HepG2 (cell line): ENCODE results near the gene ZSCAN21. TPM values are rescaled to one million over a fixed set of nuclear protein-coding genes. Genes with fewer than 3 reads are reported as not detected.

Experiments
- CEBPB ChIP-seq: IDR thresholded peaks from 2 replicates; pipeline ENCODE4 v1.6.1; 2011; ENCODE audit warnings: low read depth, low read length, improper control_type of control experiment, borderline replicate concordance
- CENPBD1 ChIP-seq: sonication (generic); formaldehyde crosslinking; IDR thresholded peaks from 2 replicates; pipeline ENCODE4 v1.8.0; 2022; ENCODE audit warnings: missing genetic modification reagents, low read depth, mild to moderate bottlenecking, borderline replicate concordance
- FOXA3 ChIP-seq: IDR thresholded peaks from 2 replicates; pipeline ENCODE4 v1.6.1; 2016; ENCODE audit warnings: missing genetic modification reagents, missing compliant biosample characterization
- HINFP ChIP-seq: sonication (generic); formaldehyde crosslinking; IDR thresholded peaks from 2 replicates; pipeline ENCODE4 v1.4.0; 2020; ENCODE audit warnings: low read depth, mild to moderate bottlenecking, missing genetic modification reagents
- HOXD1 ChIP-seq: sonication (generic); formaldehyde crosslinking; IDR thresholded peaks from 2 replicates; pipeline ENCODE4 v1.5.0; 2020; ENCODE audit warnings: missing genetic modification reagents
- MBD4 ChIP-seq: IDR thresholded peaks from 2 replicates; pipeline ENCODE4 v1.6.1; 2012; ENCODE audit warnings: low read length, inconsistent platforms, borderline replicate concordance
- PATZ1 ChIP-seq: sonication (generic); formaldehyde crosslinking; IDR thresholded peaks from 2 replicates; pipeline ENCODE4 v1.4.0; 2020; ENCODE audit warnings: missing genetic modification reagents
- PBX3 ChIP-seq: sonication (generic); formaldehyde crosslinking; IDR thresholded peaks from 2 replicates; pipeline ENCODE4 v1.8.1; 2023; ENCODE audit warnings: missing genetic modification reagents, inconsistent platforms, borderline replicate concordance
- RAD21 ChIP-seq: fragments of 450-650 bp; formaldehyde crosslinking; IDR thresholded peaks from 2 replicates; pipeline ENCODE4 v1.5.0; 2020; ENCODE audit warnings: mild to moderate bottlenecking
- RARG ChIP-seq: sonication (generic); formaldehyde crosslinking; IDR thresholded peaks from 2 replicates; pipeline ENCODE4 v1.4.0; 2020; ENCODE audit warnings: low read depth, mild to moderate bottlenecking, missing genetic modification reagents
- RBM22 ChIP-seq: fragments of 200-400 bp; formaldehyde crosslinking; optimal IDR thresholded peaks from 2 replicates; pipeline ENCODE3; 2017; ENCODE audit warnings: mild to moderate bottlenecking, low read length, moderate library complexity
- REST ChIP-seq, 2 experiments: IDR thresholded peaks; 2 replicates each; pipeline ENCODE4 v1.6.1; 2011 to 2012; ENCODE audit warnings: low read length in 2 of 2, borderline replicate concordance in 1 of 2, low read depth in 1 of 2, mild to moderate bottlenecking in 1 of 2, moderate library complexity in 1 of 2
- STAT5B ChIP-seq: sonication (generic); formaldehyde crosslinking; IDR thresholded peaks from 2 replicates; pipeline ENCODE4 v1.4.0; 2020; ENCODE audit warnings: missing genetic modification reagents
- XBP1 ChIP-seq: sonication (generic); formaldehyde crosslinking; IDR thresholded peaks from 2 replicates; pipeline ENCODE4 v1.5.0; 2020; ENCODE audit warnings: missing genetic modification reagents
- ZNF30 ChIP-seq: sonication (generic); formaldehyde crosslinking; IDR thresholded peaks from 2 replicates; pipeline ENCODE4 v1.5.0; 2020; ENCODE audit warnings: mild to moderate bottlenecking, missing genetic modification reagents
- ZNF460 ChIP-seq: sonication (generic); formaldehyde crosslinking; IDR thresholded peaks from 2 replicates; pipeline ENCODE4 v1.5.1; 2020; ENCODE audit warnings: missing genetic modification reagents, mild to moderate bottlenecking, borderline replicate concordance
- ZNF530 ChIP-seq: sonication (generic); formaldehyde crosslinking; IDR thresholded peaks from 2 replicates; pipeline ENCODE4 v1.5.0; 2020; ENCODE audit warnings: low read depth, mild to moderate bottlenecking, missing genetic modification reagents
- ZNF562 ChIP-seq: sonication (generic); formaldehyde crosslinking; IDR thresholded peaks from 2 replicates; pipeline ENCODE4 v1.8.0; 2022; ENCODE audit warnings: missing genetic modification reagents, borderline replicate concordance
- ZNF569 ChIP-seq: sonication (generic); formaldehyde crosslinking; IDR thresholded peaks from 2 replicates; pipeline ENCODE4 v1.5.0; 2020; ENCODE audit warnings: mild to moderate bottlenecking, missing genetic modification reagents, moderate library complexity, borderline replicate concordance
- polyA plus RNA-seq, 8 experiments: library from polyadenylated mRNA; depleted of rRNA in 3 of 8; stranded (reverse) in 7 of 8; unstranded in 1 of 8; fragments of >200 nt; fragmentation: Illumina TruSeq in 4 of 8; extraction: Trizol in 4 of 8; gene quantifications; 2 replicates each; pipeline versions ENCODE4 v1.2.1 to v1.2.3, GENCODE V29; 2011 to 2016; ENCODE audit warnings: low read depth in 4 of 8, missing spikeins in 1 of 8, mixed read lengths in 1 of 8; ENCODE audit not compliant: insufficient read depth in 1 of 8
- total RNA-seq, 5 experiments: library from RNA; depleted of rRNA; stranded (reverse); fragments of >200 nt; fragmentation: Illumina TruSeq; extraction: Trizol; gene quantifications; 2 replicates each; pipeline ENCODE4 v1.2.3, GENCODE V29; 2016; ENCODE audit warnings: low read depth in 1 of 5

The ZSCAN21 gene
- total and polyA plus RNA-seq, 2 of the 13 experiments (the other 11 are each of a cell fraction or from before 2014, with no cell fraction given), result 7.0 to 10.0 TPM

- no peak for TF ChIP-seq ZNF569 (CRISPR knock-in tag)
- TF ChIP-seq RBM22, result no peak
- TF ChIP-seq HINFP (CRISPR knock-in tag), result peak; percentile 78
- no peak for TF ChIP-seq ZNF562 (CRISPR knock-in tag)
- TF ChIP-seq CENPBD1 (CRISPR knock-in tag), result 0 out of 2 replicates have a peak, but pooled peaks have one; percentile 70
- peak; percentile 95 for TF ChIP-seq PATZ1 (CRISPR knock-in tag)
- TF ChIP-seq REST (IDR thresholded peaks at IDR 0.05; ENCODE audit: borderline replicate concordance in 1 of 2, low read depth in 1 of 2, low read length in 2 of 2), result no peak; a peak in 2 of 4 replicates
- TF ChIP-seq MBD4, result no peak
- TF ChIP-seq STAT5B (CRISPR knock-in tag), result 0 out of 2 replicates have a peak, but pooled peaks have one; percentile 33
- TF ChIP-seq PBX3 (CRISPR knock-in tag), result no peak
- TF ChIP-seq ZNF530, result no peak
- no peak for TF ChIP-seq CEBPB
- TF ChIP-seq ZNF460, result peak; percentile 77; the same call in 1 of the 2 replicates
- peak; percentile 26; the same call in 1 of the 2 replicates for TF ChIP-seq HOXD1 (CRISPR knock-in tag)
- peak; percentile 99 for TF ChIP-seq FOXA3
- peak; percentile 75 for TF ChIP-seq RAD21 (CRISPR knock-in tag)
- TF ChIP-seq XBP1, result no peak
- TF ChIP-seq ZNF30 (CRISPR knock-in tag), result no peak
- no peak for TF ChIP-seq RARG (CRISPR knock-in tag)
These were observed 45.6 kb upstream of the ZSCAN21 start (continued) for GRCh38 chr7:100003711-100004661.
